HG03045 (cell line): ENCODE data around the gene MMAB.

Experiments
- ATAC-seq: cut with Tn5 transposase; IDR thresholded peaks from one replicate; pipeline ENCODE4 v1.9.1; 2021; ENCODE audit warnings: mild to moderate bottlenecking, moderate library complexity; ENCODE audit not compliant: unreplicated experiment

The MMAB gene

DNA sequence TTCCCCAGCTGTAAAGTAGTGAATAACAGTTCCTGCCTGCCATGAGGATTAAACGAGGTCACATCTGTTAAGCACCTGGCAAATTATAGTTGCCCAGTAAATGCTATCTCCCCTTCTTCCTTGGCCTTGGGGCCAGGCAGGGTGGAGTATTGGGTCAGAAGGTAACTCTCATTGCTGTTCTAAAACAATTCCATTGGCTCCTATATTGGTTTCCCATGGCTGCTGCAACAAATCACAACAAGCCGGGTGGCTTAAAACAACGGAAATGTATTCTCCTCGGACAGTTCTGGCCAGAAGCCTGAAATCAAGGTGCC, 31.9 kb downstream of the MMAB start:
- no peak for ATAC-seq

DNA sequence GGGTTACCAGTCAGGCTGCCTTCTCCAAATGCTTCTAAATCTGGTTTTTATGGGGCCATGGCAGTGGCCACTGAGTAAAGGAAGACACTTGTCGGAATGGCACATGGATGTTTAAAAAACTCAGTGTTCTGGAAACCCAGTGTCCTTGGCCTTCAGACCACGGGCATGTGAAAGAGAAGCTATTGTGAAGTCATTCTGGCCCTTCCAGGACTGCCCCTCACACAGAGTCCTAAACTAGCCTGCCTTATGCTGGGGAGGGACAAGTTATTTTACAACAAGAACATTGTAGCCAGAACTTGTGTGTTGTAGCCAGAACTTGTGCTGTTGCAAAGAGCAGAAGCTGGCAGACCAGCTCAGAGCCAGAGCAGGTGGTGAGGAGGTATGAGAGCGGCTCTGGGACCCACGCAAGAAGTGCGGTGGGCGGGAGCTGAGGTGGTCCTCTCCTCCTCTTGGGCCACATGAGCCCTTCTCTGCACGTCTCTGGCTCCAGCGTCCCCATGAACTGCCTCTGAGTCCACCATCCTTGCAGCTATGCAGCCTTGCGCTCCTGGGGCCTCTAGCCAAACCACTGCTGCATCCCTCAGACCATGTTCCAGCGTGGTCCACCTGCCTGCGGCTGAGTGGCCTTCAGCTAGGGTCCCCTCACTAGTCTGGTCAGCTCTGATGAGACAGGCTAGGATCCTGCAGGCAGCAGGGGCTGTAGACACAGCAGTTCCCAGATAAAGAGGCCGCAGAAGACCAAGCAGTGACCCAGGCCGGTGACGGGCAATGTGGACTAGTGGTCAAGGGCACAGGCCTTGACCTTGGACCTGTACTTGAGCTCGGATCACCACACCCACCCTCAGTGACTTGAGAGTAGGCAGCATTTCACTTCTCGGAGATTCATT, 32.5 kb downstream of the MMAB start:
- no peak for ATAC-seq

DNA sequence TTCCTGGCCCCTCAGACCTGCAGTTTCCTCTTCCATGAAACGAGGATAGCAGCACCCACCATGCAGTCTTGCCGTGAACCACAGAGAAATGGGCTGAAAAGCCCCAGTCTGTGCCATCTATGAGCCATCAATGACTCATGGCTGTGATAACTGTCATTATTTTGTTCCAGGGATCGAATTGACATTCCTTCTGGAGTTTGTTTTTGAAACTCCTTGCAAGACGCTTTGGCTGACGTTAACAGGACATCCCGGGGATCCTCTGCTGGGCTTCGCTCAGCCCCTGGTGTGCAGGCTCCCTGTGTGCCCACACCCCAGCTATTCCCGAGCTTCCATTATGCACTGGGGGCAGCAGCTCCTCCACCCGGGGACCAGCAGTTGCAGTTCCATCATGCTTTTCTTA, 33.8 kb downstream of the MMAB start:
- no peak for ATAC-seq

DNA sequence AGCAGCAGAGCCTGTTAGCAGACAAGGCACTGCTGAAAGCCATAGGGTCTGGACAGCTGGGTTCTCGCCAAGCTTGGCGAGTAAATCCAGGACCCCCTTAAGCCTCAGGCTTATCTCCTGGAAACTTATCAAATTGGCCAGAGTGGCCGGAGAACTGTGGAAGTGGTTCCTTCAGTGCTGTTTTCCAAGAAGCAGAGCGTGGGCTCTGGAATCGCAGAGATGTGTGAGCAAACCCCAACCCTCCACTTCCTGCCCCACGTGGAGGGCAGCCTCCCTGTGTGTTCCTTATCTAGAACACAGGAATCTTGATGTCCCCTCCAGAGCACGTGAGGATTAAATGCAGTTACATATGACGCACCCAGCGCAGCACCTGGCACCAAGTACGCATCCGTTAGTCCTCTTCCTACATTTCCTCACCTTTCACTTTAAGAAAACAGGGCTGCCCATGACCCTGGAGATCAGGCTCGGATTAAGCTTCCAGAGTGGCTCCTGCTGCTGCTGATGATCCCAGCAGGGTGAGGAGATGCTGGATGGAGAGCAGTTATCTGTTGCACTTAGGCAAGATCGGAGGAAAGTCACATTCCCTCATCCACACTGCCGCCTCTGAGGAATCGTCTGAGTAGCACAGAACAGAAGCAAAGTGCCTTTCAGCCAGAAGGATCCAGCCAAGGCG, 35.0 kb downstream of the MMAB start:
- ATAC-seq: no peak

DNA sequence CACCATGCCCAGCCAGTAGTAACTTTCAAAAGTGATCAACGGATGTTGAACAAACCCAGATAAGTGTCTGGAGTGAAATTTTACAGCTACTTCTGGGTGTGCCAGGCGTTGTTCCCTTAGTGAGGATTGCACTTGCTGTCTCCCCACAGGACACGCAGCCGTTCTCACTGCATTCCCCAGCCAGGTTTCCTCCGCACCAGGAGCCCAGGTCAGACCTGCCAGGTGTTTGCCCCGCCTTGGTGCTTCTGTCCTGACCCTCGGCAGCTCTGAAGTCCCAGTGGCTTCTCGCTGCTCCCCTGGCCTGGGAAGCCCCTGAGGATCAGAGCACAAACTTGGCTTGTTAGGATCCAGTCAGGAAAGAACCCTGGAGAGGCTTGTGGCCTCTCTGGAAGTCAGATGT, 36.2 kb downstream of the MMAB start:
- ATAC-seq: no peak

DNA sequence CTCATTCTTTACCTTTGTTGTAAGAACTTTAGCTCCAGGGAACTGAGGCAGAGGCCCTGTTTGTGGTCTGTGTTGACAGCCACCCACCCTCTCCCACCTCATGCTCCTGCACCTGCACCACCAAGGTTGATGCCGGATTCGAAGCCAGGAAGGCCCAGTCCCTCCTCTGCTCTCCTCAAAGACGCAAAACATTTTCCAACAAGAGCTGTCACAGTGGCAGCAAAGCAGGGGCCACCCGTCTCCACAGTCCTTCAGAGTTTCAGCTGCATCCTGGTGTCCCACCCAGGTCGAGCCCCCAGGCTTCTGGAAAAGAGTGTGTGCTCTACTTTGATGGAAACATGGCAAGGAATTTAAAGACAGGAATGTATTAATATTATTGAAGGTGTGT, 37.4 kb downstream of the MMAB start:
- no peak for ATAC-seq

DNA sequence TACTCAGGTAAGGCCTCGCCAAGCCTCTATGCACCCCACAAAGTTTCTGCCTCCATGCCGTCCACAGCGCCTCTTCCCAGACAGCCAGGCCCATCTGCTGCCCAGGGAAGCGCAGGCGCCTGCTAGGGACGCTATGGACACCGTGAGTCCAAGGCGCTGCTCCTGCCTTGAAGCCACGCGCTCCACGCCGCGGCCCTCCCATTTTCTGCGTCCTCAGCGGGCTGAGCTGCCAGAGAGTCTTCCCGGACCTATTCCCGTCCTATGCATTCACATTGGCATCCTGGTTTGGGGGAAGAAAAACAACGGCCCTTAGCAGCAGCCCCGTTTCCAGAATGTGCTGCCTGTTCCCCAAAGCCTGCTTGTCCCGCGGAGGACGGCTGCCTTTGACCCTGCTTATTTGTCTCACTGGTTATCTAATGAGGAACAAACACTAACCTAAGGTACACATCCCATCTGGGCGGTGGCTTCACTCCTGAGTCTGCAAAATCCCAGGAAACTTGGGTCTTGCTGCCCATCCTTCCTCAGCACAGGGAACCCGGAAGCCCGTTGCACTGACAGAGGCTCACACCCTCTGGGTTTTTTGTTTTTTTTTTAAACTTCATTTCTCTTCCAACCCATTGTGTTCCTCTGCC, 38.0 kb downstream of the MMAB start:
- no peak for ATAC-seq

DNA sequence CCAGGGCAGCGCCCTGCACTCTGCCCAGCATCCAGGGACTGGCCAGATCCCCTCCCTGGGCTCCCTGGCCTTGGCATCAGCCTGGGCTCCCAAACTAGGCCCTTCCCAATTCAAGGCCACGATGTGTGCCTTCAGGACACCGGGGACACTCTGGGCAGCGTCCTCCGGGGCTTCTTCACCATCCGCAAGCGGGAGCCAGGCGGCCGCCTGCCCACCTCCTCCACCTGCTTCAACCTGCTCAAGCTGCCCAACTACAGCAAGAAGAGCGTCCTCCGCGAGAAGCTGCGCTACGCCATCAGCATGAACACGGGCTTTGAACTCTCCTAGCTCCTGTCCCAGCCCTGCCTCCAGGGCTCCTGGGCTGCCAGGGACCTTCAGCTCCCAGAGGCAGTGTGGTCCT, 38.8 kb downstream of the MMAB start:
- ATAC-seq: no peak

DNA sequence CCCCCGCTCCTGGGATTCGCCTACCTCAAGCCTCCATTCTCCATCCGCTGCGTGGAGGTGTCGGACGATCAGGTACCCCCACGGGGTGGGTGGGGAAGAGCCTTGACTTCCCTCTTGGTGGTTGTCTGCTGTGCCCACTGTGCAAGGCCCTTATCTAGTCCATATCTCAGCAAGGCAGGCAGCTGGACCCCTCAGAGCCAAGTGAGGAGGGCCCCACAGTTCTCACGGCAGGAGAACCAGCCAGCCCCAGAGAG, 39.9 kb downstream of the MMAB start:
- no peak for ATAC-seq

DNA sequence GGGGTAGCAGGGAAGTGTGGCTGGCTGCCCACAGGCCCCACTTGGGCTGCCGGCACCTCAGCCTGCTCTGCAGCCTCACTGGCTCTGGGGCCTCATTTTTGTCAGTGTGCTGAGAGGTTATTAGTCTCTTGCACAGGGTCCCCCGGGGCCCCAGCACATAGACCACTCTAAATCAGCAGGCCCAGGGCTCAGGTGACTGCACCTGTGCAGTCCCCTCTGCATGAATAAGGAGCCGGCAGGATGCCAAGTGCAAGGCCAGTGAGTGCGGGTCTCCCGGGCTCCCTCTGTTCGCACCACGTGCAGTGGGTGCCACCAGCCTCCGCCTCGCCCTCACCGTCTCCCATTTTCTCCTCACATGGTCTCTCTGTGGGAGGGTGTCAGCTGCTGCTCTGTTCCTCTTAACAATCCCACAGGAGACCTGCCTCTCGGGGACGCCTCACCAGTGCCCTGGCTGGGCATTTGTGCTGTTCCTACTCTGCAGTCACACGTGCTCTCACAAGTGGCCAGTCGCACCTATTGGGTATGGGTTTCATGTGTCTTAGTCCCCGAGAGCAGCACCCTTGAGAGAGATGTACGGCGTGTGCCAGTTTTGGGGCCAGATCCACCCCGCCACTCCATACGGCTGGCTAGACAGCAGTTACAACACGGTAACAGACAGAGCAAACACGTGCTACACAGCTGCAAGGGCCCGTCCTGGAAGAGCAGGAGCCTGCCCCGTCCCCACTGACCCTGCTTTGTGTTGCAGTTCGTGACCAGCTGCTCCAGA, 40.4 kb downstream of the MMAB start:
- no peak for ATAC-seq

DNA sequence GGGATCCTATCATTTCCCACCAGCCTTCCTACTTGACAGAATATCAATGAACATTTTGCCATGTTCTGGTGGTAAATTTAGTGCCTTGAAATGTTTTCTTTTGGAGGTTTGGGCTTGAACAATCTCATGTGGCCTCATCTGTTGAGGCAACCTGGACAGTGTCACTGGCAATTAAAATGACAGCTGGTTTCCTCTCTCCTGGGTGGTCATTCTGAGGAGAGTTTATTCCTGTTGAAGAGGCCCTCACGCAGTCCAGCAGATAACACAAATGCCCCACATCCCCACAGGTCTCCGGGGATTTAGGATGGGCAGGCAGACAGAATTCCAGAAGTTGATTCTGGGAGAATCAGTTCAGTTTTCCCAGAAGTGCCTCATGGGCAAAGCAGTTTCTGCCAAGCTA, 41.9 kb downstream of the MMAB start:
- ATAC-seq: no peak

DNA sequence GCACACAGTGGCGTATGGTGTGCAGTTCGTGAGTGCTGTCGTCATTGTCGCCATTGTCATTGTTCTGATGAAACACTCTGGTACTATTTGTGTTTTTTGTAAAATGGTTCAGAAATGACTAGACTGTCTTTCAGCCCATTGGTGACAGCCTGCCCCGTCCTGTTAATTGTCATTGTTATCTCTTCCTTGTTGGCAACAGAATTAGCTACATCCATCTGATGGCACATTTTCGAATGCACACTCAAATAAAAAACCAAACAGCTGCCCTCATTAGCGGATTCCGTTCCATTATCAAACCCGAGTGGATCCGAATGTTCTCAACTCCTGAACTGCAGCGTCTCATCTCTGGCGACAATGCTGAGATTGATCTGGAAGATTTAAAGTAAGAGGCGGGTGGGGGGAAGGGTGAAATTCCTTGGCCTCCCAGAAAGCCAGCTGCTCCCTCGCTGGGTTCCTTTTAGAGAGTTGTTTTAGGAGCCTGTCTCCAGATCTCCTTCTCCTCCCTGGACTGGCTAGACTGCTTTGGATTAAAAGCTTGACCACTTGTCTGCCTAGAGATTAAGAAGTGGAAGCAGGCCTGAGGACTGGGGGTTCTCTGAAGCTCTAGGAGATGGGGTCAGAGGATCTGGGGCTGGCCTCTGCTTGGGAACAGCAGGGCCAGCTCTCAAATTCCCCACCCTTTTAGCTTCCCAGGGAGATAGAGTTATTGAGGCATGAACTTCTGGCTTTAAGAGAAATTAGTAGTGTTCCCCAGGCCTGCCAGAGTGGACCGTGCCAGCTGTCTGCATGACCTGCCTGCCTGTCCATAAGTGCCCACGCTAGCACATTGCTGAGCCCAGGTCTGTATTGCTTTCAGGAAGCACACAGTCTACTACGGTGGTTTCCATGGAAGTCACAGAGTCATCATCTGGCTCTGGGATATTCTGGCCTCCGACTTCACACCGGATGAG, 43.3 kb downstream of the MMAB start:
- no peak for ATAC-seq

DNA sequence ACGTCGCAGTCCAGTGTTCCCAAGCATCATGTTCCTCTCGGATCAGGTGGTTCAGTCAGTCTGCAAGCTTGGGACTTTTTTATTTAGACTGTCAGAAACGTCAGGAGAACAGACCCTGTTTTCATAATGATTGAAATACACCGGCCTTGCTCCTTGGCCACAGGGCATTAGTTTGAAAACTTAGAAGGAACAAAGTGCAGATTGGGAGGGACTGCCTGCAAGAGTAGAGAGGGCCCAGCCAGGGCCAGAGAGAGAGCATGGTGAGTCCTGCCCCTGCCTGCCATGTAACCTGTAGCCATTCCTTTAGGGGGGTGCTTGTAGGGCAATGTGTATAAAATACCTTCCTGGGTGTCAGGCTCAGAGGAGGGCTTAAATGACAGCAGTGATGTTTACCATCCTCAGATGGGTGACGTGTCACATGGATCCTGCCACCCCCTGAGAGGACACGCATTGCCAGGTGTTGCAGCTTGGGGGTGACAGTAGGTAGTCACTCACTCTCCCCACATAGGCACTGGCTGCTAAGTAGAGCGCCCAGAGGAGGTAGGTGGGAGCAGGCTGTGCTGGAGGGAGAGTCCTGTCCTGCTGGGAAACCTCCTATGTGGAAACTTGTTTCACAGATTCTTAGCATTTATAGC, 45.7 kb downstream of the MMAB start:
- no peak for ATAC-seq

DNA sequence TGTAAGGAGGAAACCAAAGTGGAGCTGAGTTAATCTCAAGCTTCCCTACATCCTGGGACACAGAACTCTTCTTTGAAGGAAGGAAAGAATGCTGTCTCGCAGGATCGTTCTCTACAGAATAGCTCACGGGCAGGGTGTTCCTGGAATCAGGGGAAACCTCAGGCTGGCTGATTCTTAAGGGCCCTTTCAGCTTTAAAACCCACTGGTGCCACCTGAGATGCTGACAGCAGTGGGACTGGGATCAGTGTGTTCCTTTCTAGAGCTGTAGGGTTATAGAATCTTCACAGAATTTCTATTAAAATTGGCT, 48.1 kb downstream of the MMAB start:
- no peak for ATAC-seq

DNA sequence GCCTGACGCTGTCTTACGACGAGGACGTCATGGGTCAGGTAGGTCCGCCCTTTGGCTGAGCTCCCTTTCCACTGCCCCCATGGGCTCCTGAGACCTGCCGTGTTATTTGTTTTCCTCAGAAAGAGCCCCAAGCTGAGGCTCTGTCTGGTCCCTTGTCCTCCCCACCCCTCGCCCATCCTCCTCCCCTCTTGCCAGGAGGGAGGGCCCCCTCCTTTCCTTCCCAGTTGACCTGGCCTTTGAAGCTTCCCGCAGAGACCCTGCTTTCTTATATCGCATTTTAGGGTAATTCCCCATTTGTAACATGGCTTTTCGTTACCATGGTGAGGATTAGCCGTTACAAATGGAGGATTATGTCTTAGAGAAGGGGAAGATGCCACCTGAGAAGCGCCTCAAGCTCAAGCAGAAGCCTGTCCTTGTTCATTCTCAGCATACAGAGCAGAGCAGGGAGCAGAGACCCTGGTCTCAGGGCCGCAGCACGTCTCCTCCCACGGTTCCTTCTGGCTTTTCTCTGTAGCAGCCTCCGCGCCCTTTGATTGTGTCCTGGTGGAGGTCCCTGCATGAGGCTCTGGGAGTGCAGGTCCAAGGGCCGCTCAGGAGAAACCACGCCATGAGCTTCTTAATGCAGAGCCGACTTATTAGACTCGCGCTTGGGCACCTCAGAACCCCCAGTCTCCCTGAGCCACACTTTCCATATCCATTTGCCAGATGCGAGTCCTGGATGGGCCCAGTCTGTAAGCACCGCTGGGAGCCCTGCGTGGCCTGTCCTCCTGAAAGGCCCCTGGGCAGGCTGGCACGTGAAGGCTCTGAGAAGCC, 48.6 kb downstream of the MMAB start:
- ATAC-seq: no peak

DNA sequence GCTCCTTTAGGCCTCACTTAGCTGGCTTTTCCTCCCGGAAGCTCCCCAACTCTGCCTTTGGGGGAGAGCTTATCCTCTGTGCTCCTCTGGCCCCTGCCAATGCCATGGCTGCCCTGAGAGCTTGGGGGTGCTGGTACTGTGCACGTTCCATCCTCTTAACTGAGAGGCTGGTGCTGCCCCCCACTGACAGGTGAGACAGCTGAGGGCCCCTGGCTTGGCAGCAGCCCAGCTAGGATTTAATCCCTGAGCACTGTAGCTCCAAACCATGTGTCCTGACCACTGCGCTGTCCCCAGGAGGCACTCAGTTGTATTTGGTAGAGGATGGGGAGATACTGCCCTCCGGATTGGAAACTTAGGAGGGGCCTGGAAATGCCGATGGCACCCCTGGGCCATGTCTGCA, 49.8 kb downstream of the MMAB start:
- ATAC-seq: no peak

DNA sequence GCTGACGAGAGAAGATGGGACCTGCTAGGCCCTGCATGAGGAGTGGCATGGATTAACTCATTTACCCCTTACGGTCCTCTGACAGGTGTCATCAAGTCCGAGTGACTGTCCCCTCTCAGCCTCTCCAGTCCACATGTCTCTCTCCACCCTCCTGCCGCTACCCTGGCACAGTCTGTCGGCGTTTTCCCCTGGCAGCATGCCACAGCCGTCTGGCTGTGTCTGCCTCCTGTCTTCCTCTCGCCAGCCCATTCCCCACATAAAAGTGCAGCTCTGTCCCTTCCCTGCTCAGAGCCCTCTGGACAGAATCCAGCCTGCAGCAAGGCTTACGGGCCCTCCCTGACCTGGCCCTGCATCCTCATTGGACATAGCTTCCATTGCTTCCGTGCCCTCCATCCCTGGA, 50.2 kb downstream of the MMAB start:
- ATAC-seq: no peak

DNA sequence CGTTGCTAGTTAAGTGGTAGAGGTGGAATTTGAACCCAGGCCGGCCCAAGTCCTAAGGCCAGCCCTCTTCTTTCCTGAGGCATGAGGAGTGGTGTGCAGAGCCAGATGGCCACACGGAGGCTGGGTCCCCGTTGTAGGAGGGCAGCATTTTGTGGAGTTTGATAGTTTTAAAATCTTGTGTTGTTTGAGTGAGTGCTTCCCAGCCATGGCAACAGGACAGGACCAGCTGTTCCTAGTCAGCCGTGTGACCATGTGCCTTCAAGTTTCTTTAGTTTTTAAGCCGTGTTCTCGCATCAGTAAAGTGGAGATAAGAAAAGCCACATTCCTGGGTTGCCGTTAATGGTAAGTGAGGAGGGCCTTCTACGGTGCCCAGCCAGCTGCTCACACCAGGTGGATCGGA, 51.5 kb downstream of the MMAB start:
- no peak for ATAC-seq

DNA sequence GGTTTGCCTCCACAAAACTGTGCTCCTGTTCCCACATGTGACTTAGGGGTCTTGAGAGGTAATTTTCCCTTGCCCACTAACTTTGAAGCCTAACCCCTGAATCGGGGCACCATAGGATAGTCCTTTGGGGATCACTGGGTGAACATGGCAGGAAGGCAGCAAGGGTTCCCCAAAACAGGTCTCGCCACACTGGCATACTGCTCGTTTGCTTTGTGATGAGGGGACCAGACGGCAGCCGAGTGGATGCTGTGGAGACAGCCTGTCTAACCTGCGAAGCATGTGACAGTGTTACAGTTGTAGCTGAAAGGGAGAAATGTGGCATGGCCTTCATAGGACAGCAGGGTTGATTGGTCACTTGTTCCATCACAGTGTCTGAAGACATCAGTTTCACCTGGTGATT, 53.5 kb downstream of the MMAB start:
- ATAC-seq: no peak
